ENCODE results near the gene CASZ1.

GRCh38 chr1:10588640-10589039 lies 207.8 kb downstream of the CASZ1 start:
- TF ChIP-seq EZH2 (IDR thresholded peaks at IDR 0.05; ENCODE audit: insufficient read depth, low read length): no peak
- TF ChIP-seq, protein P1, sequence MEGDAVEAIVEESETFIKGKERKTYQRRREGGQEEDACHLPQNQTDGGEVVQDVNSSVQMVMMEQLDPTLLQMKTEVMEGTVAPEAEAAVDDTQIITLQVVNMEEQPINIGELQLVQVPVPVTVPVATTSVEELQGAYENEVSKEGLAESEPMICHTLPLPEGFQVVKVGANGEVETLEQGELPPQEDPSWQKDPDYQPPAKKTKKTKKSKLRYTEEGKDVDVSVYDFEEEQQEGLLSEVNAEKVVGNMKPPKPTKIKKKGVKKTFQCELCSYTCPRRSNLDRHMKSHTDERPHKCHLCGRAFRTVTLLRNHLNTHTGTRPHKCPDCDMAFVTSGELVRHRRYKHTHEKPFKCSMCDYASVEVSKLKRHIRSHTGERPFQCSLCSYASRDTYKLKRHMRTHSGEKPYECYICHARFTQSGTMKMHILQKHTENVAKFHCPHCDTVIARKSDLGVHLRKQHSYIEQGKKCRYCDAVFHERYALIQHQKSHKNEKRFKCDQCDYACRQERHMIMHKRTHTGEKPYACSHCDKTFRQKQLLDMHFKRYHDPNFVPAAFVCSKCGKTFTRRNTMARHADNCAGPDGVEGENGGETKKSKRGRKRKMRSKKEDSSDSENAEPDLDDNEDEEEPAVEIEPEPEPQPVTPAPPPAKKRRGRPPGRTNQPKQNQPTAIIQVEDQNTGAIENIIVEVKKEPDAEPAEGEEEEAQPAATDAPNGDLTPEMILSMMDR (IDR thresholded peaks at IDR 0.05; ENCODE audit: insufficient read depth, low read depth, low read length): no peak
